DMS53 treated with DMSO at 0.1 percent for 48 hours (cell line): ENCODE data around the gene FYN.

Experiments used
- DNase-seq: peaks from one replicate; lab custom pipeline; 2025; ENCODE audit not compliant: unreplicated experiment; lab: John Stamatoyannopoulos, UW

Gene FYN

DNA sequence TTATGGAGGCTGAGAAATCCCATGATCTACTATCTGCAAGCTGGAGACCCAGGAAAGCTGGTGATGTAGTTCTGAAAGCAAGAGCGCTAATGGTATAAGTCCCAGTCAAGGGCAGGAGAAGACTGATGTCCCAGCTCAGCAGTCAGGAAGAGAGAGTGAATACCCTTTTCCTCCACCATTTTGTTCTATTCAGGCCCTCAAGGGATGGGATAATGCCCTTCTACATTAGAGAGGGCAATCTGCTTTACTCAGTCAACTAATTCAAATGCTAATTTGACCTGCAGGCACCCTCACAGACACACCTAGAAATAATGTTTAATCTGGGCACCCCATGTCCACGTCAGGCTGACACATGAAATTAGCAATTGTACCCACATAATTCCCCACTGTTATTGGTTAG is 10.8 kb upstream of the FYN start:
- DNase-seq: no peak

DNA sequence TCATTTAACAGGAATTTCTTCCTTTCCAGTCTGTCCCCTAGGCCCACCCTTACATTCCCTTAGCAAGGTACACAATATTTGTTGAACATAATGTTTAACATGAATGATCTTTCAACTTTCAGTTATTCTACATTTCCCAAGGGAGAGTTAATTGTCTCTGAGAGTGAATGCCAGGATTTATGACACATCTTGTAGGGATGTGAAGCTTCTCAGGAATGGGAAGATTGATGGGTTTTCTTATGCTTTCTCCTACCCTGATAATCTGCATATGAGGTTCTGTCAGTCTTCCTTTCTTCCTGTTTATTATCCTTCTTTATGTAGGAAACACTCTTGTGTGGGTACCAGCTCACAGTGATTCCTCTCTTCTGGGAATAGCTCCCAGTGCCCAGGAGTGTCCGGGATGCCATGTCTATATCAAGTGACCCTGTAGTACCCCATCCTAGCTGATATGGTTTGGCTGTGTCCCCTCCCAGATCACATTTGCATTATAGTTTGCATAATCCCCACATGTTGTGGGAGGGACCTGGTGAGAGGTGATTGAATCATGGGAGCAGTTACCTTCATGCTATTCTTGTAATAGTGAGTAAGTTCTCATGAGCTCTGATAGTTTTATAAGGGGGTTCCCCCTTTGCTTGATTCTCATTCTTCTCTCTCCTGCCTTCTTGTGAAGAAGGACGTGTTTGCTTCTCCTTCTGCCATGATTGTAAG is 7.1 kb upstream of the FYN start:
- no peak for DNase-seq

DNA sequence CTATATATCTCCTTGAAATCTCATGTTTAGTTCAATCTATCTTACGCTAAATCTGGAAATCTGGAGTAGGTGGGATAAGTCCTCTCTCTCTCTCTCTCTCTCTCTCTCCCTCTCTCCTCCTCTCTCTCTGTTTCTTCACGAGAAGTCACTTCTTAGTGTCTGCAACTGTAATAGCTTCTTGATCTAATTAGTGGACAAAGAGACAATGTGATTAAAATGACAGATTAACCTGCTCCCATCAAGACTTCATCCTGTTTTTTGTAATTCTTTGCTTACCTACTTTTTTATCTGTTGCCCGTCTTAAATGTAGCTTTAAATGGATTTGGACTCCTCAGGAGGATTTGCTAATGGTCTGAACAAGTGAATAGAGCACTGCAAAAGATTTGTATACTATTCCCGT is 2.5 kb upstream of the FYN start:
- no peak for DNase-seq

DNA sequence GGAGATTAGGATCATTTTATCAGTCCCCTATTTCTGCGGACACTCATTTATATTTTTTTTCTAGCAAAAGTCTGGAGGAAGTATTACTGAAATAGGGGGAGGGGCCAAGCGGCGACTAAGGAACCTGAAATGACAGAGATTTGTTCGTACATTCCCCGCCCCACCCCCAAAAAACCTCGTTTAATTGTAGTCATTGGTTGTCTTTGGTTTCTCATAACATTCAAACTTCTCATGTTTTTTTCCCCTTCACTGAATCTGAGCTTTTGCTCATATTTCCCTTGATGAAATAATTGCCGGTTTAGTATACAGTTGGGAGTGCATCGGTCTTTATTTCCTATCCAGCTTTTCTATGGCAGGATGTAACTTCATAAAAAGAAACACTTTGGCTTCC is 768 bp upstream of the FYN start:
- no peak for DNase-seq

DNA sequence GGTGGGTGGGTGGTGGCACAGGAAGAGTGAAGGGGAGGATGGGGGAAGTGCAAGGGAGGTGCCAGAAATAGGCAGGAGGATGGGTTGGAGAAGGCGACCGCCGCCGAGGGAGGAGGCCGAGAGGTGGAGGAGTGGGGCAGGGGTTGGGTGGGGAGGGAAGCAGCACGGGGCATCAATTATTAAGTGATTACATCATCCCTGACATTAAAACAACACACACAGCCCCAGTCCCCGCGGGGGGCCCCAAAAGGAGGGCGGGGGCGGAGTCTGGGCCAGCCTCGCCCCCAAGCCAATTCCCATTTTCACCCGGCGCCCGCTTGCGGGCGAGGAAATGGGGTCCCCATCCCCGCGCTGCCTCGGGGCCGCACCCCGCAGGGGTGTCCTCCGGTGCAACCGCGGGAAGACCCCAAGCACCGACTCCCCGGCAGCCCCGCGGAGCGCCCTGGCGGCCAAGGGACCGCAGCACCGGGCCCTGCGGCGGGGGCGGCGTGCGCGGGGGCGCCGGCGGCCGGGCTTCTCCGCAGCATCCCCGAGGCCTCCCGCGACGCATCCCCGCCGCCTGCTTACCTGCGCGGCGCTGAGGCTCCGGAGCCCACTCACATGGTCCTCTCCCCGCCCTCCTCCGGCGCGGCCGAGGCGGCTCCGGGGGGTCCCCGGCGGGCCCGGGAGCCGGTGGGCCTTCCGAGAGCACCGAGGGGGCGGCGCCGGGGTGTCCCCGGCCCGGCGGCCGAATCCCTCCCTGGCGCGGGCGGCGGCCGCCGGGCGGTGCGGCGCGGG is 663 bp downstream of the FYN start:
- no peak for DNase-seq

DNA sequence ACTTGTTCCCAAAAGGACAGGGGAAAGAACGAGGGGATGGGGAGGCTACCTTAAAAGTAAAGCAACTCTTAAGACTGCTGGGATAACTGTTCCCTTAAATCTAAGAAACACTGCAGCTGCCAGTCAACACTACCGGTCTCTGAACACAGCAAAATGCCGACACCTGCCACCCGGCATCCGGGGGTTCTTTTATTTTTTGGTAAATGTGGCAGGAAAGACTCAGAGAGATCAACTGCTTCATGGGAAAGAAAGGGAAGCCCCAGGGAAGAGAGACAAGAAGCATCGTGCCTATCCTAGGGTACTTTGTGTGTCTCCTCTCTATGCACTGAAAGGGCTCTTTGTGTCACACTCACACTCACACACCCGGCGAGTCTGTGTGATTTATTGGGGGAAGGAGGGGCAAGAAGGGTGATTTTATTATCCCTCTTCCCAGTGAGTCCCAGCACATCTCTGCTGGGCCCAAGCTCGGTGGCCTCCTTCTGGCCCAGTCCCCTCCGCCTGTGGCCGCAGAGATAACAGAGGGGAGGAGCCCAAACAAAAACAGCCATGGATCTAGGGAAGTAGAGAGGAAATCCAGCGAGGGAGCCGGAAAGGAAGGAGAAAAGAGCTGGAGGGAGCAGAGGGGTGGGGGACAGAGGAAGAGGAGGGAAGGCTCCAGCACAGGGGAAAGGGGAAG is 1.4 kb downstream of the FYN start:
- DNase-seq: no peak

DNA sequence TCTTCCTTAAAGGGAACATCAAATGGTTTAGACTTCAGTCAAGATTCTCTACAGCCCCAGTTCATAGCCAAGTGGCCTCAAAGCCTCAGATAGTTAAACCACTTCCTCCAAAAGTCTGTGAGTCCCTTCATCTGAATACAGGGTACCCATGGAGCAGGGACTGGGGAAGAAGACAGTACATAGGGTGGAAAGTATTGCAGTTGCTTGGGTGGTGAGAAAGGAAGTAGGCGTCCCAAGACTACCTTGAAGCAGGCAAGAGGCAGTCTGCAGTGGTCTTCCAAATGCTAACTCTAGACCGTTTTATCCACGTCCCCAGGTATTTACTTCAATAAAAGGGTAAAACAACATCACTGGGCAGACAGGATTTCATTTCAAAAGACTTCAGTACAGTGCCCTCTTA is 2.0 kb downstream of the FYN start:
- no peak for DNase-seq

DNA sequence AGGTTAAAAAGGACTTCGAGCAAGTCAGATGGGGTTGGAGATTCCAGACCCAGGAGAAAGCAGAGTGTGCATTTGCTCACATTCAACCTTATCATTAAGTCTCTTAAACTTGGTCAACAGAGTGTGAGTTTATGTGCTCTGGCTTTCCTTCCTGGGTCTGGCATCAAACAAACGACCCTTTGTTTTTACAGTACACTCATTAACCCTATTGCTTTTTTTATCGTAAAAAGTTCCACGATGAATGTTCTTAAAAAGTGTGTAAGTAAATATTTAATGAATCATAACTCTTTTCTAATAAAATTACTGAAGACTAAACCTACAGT is 2.5 kb downstream of the FYN start:
- DNase-seq: no peak

DNA sequence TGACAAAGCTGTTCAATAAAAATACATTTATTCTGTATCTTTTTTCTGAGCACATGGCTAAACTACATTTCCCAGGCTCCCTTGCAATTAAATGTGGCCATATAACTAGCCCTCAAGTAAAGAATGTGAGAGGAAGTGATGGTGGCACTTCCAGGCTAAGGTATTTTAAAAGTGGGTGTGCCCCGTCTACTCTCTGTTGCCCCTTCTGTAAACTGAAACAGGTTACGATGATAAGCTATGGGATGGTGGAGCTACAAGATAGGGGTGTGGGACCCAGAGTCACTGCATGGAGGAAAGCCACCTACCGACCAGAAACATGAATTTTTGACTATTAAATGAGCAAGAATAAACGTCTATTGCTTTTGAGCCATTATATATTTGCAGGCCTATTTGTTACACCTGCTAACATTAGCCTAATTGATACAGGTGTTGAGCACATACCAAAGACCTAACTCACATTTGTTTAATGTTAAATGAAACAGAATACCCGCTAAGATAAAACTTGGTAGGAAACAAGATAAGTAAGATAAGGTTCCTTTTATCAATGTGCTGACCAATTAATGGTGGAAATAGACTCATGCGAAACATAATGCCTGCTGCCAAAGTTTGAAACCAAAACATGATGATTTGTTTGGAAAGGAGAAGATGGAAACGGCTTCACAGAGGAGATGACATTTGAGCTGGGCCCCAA is 3.1 kb downstream of the FYN start:
- DNase-seq: no peak

DNA sequence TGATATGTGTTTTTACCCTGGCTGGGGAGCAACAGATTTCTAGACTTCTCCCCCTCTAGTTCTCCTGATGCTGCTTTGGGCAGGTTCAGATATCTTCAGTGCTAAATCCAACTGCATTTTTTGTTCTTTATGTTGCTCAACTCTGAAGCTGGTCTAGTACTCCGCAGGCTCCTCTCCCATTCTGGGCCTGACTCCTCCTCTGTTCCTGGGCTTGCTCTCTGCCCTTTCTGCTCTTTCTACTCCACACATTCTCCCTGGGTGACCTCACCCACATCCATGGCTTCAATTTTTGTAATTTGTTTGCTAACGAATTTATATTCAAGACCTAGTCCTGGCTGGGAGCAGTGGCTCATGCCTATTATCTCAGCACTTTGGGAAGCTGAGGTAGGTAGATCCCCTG is 6.4 kb downstream of the FYN start:
- no peak for DNase-seq

DNA sequence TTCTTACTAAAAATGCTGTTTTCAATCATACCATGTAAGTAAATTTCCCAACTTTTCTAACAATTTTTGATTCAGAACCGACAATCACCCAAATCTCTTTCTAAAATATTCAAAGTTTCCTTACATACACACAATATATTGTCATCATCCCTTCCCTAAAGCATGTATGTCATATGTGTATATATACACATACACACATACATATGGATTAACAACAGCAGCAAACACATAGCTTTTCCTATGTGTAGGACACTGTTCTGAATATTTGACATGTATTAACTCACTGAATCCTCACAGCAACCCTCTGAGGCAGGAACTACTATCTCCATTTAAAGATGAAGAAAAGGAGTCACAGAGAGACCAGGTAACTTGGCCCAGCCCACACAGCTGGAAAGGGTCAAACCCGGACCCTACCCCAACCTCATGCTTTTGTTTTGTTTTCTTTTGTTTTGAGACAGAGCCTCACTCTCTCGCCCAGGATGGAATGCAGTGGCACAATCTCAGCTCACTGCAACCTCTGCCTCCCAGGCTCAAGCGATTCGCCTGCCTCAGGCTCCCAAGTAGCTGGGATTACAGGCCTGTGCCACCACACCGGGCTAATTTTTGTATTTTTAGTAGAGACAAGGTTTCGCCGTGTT is 7.2 kb downstream of the FYN start:
- no peak for DNase-seq

DNA sequence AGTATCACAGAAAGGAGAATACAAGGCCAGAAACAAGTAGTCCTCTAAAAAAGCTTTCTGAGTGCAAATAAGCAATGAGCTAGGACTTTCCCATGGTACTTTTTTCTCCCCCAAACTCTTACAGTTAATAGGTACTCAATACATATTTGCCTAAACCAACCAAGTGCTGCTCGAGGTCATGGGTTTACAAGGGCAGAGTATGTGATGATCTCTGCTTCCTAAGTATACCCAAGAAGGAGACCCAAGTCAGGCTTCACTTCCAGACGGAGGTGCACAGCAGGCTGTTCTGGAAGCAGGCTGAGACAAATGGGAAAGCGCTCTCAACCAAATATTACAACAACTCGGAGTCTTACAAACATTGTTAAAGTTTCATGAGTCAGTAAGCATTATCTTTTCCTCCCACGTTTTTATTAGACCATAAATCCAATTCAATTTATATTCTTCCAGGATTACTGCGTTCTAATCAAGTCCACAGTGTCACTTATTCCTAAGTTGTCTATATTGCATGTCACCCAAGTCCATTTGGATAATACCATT is 8.1 kb downstream of the FYN start:
- no peak for DNase-seq

DNA sequence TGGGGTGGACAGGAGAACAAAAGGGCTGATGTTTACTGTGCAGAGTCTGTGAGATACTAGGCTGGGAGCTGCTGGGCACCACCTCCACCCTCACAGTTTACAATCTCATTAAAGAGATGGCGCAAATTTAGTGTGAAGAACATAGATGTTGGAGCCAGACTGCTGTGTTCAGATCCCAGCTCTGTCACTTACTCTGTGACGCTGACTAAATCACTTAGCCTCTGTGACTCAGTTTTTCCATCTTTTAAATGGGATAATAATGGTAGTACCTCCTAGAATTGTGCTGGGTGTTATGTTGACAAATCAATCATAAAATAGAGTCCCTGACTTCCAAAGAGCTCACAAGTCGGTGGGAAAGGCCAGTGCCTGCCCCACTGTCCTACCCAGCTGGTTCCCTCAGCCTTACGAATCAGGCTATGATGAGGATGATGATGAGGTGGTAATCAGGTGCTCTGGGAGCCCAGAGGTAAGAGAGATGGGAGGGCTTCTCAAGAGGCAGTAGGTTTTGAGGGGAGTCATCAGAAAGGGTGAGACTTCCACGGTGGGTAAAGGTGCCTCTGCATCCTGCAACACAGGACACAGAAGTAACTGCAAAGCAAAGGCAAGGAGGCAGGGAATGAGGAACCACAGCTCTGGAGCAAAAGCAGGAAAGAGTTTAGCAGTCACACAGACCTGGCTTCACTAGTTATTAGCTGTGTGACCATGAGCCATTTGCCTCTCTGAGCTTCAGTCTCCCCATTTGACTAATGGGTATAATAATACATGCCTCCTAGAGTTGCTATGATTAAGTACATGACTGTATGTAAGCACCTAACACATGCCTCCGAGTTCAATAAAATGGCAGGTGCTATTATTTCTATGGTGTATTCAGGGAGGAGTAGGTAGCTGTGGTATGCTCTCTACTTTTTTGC is 8.9 kb downstream of the FYN start:
- no peak for DNase-seq

DNA sequence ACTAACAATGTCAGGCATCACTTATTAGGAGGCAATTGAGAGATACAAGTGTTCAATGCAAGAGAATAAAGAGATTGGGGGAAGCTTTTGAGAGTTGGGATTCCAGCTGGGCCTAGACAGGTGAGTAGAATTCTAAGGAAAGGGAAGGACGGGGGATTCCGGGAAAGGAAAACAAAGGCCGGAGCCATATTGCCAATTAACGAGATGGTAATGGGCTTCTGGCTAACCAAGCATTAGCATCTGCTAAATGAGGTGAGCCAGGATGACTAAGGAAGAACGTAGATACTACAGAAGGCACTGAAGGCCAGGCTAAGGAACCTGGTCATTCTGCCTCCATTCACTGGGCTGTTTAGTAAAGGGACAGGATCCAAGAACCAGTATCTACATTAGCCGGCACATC is 10.5 kb downstream of the FYN start:
- DNase-seq: no peak

DNA sequence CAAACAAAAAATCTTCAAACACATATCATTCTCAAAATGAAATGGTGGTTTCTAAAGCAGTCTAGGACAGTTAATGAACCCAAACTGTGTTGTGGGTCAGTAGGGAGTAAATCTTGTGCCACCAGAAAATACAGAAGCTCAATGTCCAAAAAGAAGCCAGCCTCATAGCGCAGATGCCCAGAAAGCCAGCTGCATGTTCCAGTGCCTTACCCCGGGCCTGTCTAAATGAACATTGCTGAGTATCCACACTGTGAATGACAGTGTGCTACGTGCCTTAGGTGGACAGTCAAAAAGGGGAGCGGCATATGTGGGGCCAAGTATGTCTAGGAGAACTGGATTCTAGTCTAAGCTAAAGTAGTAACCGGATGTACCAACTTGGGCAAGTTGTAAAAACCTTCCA is 10.9 kb downstream of the FYN start:
- DNase-seq: no peak

DNA sequence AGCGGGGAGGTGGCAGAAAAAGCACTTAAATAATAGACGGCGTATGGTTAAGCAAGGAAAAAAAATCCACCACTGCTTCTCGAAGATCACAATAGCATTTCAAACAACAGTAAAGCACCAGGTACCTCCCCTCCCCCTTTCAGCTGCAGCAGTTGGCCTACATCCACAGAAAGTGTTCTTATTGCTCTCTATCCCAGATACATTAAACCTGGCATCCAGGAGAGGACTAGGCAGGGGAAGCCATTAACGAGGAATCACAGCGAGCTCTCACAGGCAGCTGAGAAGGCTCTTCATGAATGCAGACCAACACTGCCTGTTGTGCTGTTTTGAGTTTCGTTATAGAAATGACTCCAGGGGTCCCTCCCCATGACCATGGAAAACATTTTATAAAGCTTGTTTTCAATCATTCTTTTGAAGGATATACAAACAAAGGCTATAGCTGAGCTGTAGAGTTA is 11.8 kb downstream of the FYN start:
- DNase-seq: no peak

DNA sequence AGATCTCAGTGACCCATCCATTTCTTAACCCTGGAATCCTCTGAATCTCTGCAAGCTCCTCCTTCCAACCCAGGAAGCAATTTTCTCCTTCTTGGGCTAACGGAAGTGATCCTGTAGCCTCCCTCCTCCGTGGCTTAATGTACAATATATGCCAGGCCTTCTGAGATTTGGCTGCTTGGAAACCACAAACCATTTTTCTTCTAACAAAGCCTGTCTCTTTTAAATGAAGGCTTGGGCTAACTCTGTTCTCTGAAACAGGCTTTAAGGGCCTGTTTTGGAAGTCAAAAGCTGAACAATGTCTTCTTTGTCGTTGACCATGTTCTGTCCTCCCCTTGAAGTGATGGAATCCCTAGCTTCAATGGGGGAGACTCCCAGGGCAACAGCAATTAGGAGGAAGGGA is 14.9 kb downstream of the FYN start:
- no peak for DNase-seq

DNA sequence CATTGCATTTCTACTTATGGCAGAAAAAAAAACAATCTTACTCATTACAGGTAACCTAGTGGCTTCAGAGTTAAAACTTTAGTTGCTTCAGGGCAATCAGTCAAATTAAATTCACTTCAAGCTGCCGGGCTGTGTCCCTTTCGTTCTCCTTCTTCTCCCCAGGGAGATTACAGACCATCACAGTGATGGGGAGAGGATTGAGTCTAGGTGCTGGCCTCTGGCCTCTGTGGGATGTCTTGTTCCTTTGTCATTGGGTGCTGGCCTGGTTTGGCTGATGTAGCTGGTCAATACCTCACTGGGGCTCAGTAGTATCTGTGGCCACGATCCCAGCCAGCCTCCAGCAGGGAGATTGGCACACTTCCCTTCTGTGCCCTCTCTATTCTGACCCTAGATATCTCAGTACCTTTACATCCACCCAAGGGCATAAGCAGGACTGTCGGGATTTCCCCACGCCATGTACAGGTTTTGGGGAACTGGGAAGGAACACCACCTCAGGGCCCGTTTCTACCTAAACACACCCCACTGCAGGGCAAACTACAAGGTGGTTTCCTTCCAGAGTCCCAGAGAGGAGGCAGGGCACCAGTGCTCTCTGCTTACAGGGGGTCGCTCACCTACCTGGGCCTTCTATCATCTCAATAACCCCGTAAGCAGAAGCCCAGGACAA is 15.4 kb downstream of the FYN start:
- no peak for DNase-seq

DNA sequence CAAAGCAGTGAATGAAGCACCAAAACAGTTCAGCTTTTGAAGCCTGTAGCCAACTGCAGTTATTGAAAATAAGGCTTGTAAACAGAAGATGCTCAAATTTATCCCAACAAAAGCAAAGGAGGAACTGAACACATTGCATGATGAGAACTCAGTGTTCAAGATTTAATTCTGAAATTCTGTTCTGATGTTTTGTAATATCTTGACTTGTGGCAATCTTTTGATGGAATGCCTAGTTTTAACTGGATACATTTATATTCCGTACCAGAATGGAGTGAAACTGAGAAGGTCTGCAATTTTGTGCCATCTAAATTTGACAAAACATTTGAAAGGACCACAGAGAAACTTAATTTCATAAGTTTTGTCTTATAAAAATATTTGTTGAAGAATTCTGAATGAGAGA is 17.5 kb downstream of the FYN start:
- no peak for DNase-seq
